Nephron (organoid): ENCODE results near the gene LAMA4.
A peak's percentile ranks its signal among the peaks of the same experiment; 100 is the strongest.

Source experiments
- H3K27ac Mint-ChIP-seq, 3 experiments: 2 replicates each; pipeline ENCODE4 v1.8.0; 2020; ENCODE audit warnings: mixed read lengths in 3 of 3, mild to moderate bottlenecking in 2 of 3, moderate library complexity in 1 of 3
- H3K27me3 Mint-ChIP-seq: 2 replicates; pipeline ENCODE4 v1.8.0; 2021; ENCODE audit warnings: low read depth, mild to moderate bottlenecking, moderate library complexity, mixed read lengths
- H3K36me3 Mint-ChIP-seq: 2 replicates; pipeline ENCODE4 v1.8.0; 2020; ENCODE audit warnings: low read depth, mixed read lengths
- H3K4me1 Mint-ChIP-seq: 2 replicates; pipeline ENCODE4 v1.8.0; 2020; ENCODE audit warnings: mixed read lengths
- H3K4me3 Mint-ChIP-seq, 3 experiments: 2 replicates each; pipeline ENCODE4 v1.8.0; 2020; ENCODE audit warnings: mild to moderate bottlenecking in 3 of 3, mixed read lengths in 3 of 3, moderate library complexity in 2 of 3
- H3K9me3 Mint-ChIP-seq: 2 replicates; pipeline ENCODE4 v1.8.0; 2020; ENCODE audit warnings: mixed read lengths
- TF ChIP-seq, protein P1 (sequence below), 3 experiments: fragments of 200-600 bp; sonication (generic); IDR thresholded peaks; one replicate each; pipeline ENCODE4 v1.5.0; 2021; ENCODE audit warnings: antibody characterized with exemption in 3 of 3; ENCODE audit not compliant: unreplicated experiment in 3 of 3

The LAMA4 gene

DNA sequence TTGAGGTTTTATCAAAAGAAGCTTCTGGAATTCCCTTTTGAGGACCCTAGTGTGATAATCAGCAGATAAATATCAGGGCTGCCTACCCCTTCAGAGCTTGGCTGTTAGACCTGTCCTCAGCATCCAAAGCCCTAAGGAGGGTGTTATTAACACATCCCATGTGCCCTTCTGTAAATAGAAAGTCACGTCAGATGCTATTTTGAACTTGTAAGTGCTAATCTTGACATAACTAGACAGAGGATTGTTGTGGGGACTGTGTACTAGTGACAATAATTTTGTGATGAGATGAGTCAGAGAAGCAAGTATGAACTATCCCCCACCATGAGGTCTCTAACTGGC lies 4.9 kb upstream of the LAMA4 start:
- Mint-ChIP-seq H3K4me3 (no peak overlapping the region), H3K36me3 (no peaks in the 10 kb centered on the region), H3K27me3 (no peaks in the 10 kb centered on the region), H3K9me3 (no peaks in the 10 kb centered on the region), H3K4me1 (peaks cover 26% of the 10 kb centered on the region), H3K27ac (peak overlapping the region in 1 of 3 experiments; percentile 69)
- TF ChIP-seq, protein P1, sequence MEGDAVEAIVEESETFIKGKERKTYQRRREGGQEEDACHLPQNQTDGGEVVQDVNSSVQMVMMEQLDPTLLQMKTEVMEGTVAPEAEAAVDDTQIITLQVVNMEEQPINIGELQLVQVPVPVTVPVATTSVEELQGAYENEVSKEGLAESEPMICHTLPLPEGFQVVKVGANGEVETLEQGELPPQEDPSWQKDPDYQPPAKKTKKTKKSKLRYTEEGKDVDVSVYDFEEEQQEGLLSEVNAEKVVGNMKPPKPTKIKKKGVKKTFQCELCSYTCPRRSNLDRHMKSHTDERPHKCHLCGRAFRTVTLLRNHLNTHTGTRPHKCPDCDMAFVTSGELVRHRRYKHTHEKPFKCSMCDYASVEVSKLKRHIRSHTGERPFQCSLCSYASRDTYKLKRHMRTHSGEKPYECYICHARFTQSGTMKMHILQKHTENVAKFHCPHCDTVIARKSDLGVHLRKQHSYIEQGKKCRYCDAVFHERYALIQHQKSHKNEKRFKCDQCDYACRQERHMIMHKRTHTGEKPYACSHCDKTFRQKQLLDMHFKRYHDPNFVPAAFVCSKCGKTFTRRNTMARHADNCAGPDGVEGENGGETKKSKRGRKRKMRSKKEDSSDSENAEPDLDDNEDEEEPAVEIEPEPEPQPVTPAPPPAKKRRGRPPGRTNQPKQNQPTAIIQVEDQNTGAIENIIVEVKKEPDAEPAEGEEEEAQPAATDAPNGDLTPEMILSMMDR (IDR thresholded peaks at IDR 0.05; ENCODE audit: unreplicated experiment in 3 of 3): no peak

DNA sequence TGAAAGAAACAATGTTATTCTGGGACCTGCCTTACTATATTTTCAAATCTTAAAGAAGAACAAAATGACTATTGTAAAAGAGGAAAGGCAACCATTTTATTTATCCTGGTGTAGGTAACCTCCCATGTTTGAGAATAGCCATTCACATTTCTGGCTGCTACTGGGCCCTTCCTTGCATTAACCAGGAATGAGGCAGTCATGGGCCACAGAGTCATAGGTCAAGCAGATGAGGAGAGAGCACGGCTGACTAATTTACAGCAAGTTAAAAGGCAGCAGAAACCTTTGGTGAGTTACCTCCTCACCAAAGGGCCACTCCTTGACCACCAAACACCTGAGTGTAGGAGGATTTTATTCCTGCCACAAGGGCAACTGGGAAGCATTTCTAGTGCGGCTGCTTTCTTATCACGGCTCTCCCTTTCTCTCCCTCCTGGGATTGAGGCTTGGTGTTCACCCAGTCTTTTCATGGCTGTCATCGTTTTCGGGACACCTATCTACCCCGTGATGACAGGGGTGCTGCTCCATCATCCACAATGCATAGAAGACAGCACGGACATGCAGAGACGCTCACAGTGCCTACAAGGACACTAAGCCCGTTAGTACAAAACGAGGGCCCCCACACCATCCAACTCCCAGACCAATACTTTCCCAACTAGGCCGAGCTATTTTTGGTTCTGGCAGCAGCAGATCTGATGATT lies 4.4 kb upstream of the LAMA4 start:
- H3K27ac Mint-ChIP-seq: peak overlapping the region in 2 of 3 experiments; percentile 36 to 55
- no peaks in the 10 kb centered on the region for H3K9me3 Mint-ChIP-seq
- peaks cover 24% of the 10 kb centered on the region for H3K4me1 Mint-ChIP-seq
- no peak overlapping the region for H3K4me3 Mint-ChIP-seq
- H3K36me3 Mint-ChIP-seq: no peaks in the 10 kb centered on the region
- no peaks in the 10 kb centered on the region for H3K27me3 Mint-ChIP-seq
- TF ChIP-seq, protein P1 (IDR thresholded peaks at IDR 0.05; ENCODE audit: unreplicated experiment in 3 of 3): no peak

DNA sequence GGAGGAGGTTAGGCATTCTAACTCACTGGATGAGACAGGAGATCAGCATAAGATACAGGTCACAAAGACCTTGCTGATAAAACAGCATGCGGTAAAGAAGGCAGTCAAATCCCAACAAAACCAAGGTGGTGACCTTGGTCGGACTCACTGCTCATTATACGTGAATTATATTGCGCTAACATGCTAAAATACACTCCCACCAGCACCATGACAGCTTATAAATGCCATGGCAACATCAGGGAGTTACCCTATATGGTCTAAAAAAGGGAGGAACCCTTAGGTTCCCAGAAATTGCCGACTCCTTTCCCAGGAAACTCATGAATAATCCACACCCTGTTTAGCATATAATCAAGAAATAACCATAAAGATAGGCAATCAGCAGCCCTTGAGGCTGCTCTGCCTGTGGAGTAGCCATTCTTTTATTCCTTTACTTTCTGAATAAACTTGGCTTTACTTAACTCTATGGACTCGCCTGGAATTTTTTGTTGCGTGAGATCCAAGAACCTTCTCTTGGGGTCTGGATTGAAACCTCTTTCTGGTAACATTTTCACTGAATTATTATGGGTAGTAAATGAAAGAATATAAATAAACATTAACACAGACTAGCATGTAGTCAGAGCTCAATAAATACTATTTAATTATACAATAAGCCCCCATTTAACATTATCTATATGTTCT lies 3.0 kb upstream of the LAMA4 start:
- Mint-ChIP-seq H3K27ac (peak overlapping the region; percentile 1 to 65 (median 42)), H3K9me3 (no peaks in the 10 kb centered on the region), H3K4me1 (peaks cover 31% of the 10 kb centered on the region), H3K4me3 (peak overlapping the region in 1 of 3 experiments; percentile 38), H3K27me3 (no peaks in the 10 kb centered on the region), H3K36me3 (no peaks in the 10 kb centered on the region)
- TF ChIP-seq, protein P1 (IDR thresholded peaks at IDR 0.05; ENCODE audit: unreplicated experiment in 3 of 3): no peak

DNA sequence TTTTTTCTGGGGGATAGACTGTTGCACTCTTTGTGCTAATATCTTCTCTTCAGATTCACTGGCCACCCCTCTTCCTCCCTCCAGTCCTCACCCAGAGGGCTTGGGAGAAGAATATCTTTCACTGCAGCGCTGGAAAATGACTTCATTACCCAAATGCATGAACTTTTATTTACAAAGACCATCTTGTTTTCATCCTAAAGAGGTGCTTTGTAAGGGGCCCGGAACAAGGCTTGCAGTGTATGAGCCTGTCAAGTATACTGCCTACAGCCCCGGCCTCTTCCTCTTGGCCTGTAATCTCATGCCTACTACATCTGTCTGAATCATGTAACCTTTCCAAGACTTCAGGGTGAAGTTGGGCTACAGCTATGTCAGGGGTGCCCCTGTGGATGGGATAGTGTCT lies 554 bp upstream of the LAMA4 start:
- H3K27me3 Mint-ChIP-seq: no peaks in the 10 kb centered on the region
- H3K27ac Mint-ChIP-seq: peak overlapping the region; percentile 89 to 93 (median 92)
- H3K9me3 Mint-ChIP-seq: no peaks in the 10 kb centered on the region
- TF ChIP-seq, protein P1 (IDR thresholded peaks at IDR 0.05; ENCODE audit: unreplicated experiment in 3 of 3): no peak
- H3K36me3 Mint-ChIP-seq: peaks cover 14% of the 10 kb centered on the region
- peaks cover 49% of the 10 kb centered on the region for H3K4me1 Mint-ChIP-seq
- H3K4me3 Mint-ChIP-seq: peak overlapping the region; percentile 92 to 94 (median 94)

DNA sequence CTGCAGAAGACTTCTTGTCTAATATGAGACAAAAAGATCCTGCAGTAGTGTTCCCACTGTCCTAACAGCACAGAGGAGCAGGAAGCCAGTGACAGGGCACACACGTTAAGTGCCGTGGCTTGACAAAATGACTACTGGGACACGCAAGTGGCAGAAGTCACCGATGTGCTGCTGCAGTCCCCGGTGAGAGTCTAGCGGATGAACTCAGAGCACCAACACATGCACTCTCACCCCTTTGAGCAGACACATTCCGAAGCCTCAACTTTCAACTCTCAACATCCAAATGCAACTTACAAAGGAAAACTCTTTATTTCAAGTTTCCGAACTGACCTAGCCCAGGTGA lies 898 bp downstream of the LAMA4 start:
- TF ChIP-seq, protein P1 (IDR thresholded peaks at IDR 0.05; ENCODE audit: unreplicated experiment in 3 of 3): no peak
- H3K4me1 Mint-ChIP-seq: peaks cover 59% of the 10 kb centered on the region
- H3K27me3 Mint-ChIP-seq: no peaks in the 10 kb centered on the region
- no peaks in the 10 kb centered on the region for H3K9me3 Mint-ChIP-seq
- H3K27ac Mint-ChIP-seq: peak overlapping the region; percentile 89 to 93 (median 92)
- H3K4me3 Mint-ChIP-seq: peak overlapping the region; percentile 92 to 94 (median 94)
- H3K36me3 Mint-ChIP-seq: peaks cover 21% of the 10 kb centered on the region
